Uterus (tissue), 4 donors: Measurements from ENCODE around the gene CFAP73. TPM values are rescaled to one million over a fixed set of nuclear protein-coding genes. Genes with fewer than 3 reads are reported as not detected.

Experiments
- DNase-seq, 2 donors: peaks; one replicate each; pipeline ENCODE4 v3.0.0-alpha.2; 2019 to 2020
- H3K27ac ChIP-seq, 2 donors: fragments of 200-600 bp; sonication (generic); 1 replicate in 1 of 2; 2 replicates in 1 of 2; pipeline ENCODE4 v1.5.1; 2016 to 2018
- H3K27me3 ChIP-seq, 2 donors: fragments of 200-600 bp; sonication (generic); one replicate each; pipeline ENCODE4 v1.5.1; 2018 to 2019; ENCODE audit warnings: control low read depth in 1 of 2
- H3K36me3 ChIP-seq, 2 donors: fragments of 200-600 bp; sonication (generic); one replicate each; pipeline ENCODE4 v1.5.1; 2019; ENCODE audit warnings: control low read depth in 1 of 2
- H3K4me1 ChIP-seq, 2 donors: fragments of 200-600 bp; sonication (generic); one replicate each; pipeline ENCODE4 v1.5.1; 2018 to 2019; ENCODE audit warnings: control low read depth in 1 of 2
- H3K4me3 ChIP-seq, 2 donors: fragments of 200-600 bp; sonication (generic); 1 replicate in 1 of 2; 2 replicates in 1 of 2; pipeline ENCODE4 v1.5.1; 2018 to 2019; ENCODE audit warnings: mild to moderate bottlenecking in 1 of 2
- H3K9me3 ChIP-seq, 2 donors: fragments of 200-600 bp; sonication (generic); one replicate each; pipeline ENCODE4 v1.5.1; 2019; ENCODE audit warnings: control low read depth in 1 of 2
- POLR2A ChIP-seq, 2 donors: fragments of 450-650 bp; IDR thresholded peaks; one replicate each; pipeline ENCODE4 v1.6.1; 2016; ENCODE audit warnings: antibody characterized with exemption in 2 of 2, mild to moderate bottlenecking in 1 of 2, moderate library complexity in 1 of 2
- intact Hi-C: fragments of 100-400 bp; cut with DNase I; formaldehyde crosslinking; loops from one replicate; pipeline ENCODE4 v1.15.1; 2023; ENCODE audit warnings: low total_unique reads
- total RNA-seq, 4 donors: library from RNA; depleted of rRNA in 3 of 4; stranded (reverse); fragments of >200 nt in 3 of 4; gene quantifications; one replicate each; pipeline versions ENCODE4 v1.1.0 to v1.2.4, GENCODE V29; 2014 to 2023
- TF ChIP-seq, protein P1 (sequence below), 4 experiments: fragments of 200-600 bp in 2 of 4; fragments of 450-650 bp in 2 of 4; sonication (generic) in 2 of 4; IDR thresholded peaks; one replicate each; pipeline ENCODE4 v1.5.1; 2016 to 2019; ENCODE audit warnings: antibody characterized with exemption in 4 of 4, mild to moderate bottlenecking in 2 of 4, moderate library complexity in 1 of 4
- donor health status: DM: yes; HTN: yes; CAD: no.

CFAP73 gene
- total RNA-seq, 4 donors from 2014 or later = 0.67 to 2.6 TPM; not detected in 2

DNA sequence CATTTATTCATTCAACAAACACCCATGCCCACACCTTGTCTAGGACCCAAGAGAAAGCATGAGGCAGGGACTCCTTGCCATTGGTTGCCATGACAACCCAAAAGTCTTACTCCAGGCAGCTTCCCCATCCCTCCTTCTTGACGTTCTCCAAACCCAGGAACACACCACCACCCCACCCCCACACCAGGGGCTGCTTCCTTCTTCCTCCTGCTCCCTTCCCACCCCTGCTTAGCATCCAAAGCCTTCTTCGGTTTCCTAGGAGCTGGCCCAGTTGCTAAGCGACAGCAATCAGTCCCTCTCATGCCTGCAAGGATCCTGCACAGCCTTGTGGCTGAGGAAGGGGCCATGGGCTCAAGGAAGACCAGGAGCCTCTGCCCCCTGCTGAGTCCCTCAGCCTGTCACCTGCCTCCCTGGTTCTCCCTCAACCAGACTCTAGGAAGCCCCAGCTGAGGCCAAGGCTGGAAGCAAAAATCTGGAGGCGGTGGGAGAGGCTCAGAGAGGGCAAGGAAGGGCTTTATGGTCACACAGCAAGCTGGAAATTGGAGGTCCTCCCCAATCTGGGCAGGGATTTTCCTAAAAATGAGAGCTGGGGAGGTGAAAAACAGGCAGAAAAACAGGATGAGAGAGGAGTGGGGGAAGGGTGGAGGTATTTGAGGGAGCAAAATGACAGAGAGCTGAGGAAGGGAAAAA, 29.4 kb upstream of the CFAP73 start:
- TF ChIP-seq POLR2A (IDR thresholded peaks at IDR 0.05) = no peak
- TF ChIP-seq, protein P1, sequence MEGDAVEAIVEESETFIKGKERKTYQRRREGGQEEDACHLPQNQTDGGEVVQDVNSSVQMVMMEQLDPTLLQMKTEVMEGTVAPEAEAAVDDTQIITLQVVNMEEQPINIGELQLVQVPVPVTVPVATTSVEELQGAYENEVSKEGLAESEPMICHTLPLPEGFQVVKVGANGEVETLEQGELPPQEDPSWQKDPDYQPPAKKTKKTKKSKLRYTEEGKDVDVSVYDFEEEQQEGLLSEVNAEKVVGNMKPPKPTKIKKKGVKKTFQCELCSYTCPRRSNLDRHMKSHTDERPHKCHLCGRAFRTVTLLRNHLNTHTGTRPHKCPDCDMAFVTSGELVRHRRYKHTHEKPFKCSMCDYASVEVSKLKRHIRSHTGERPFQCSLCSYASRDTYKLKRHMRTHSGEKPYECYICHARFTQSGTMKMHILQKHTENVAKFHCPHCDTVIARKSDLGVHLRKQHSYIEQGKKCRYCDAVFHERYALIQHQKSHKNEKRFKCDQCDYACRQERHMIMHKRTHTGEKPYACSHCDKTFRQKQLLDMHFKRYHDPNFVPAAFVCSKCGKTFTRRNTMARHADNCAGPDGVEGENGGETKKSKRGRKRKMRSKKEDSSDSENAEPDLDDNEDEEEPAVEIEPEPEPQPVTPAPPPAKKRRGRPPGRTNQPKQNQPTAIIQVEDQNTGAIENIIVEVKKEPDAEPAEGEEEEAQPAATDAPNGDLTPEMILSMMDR (IDR thresholded peaks at IDR 0.05) = no peak
- Histone ChIP-seq H3K4me1 (no peaks in the 10 kb centered on the region), H3K27me3 (no peaks in the 10 kb centered on the region), H3K27ac (no peak overlapping the region), H3K36me3 (no peaks in the 10 kb centered on the region), H3K4me3 (no peak overlapping the region), H3K9me3 (no peaks in the 10 kb centered on the region)
- intact Hi-C loops = no loop called here
- DNase-seq = no peak

DNA sequence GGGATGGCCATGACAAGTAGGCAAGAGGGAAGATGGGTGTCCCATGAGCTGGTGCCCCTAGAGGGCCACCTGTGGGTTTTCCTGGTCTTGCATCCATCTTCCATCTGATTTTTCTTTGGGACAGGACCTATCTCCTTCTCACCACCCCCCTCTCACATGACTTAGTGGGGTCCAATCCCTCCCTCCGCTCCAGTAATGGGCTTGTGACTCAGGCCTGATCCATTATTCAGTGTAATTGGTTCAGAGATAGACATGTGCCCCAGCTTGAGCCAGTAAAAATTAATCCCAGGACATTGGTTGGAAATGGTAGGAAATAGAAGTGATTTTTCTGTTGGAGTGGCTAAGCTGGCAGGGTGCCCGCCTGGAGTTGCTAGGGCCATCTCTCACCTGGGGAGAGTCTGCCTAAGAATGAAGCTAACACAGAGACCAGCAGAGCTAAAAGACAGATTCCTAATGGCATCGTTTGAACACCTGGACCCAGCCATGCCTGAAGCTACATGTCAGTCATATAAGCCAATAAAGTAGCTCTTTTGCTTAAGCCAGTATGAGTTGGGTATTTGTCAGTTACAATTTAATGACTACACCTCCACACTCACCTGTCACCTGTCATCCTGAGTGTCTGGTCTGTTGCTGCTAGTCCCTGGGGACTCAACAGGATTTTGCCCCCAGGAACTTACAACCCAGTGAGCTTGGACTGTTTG, 28.7 kb upstream of the CFAP73 start:
- Histone ChIP-seq H3K27me3 (no peaks in the 10 kb centered on the region), H3K9me3 (no peaks in the 10 kb centered on the region), H3K4me1 (no peaks in the 10 kb centered on the region), H3K4me3 (no peak overlapping the region), H3K36me3 (no peaks in the 10 kb centered on the region), H3K27ac (no peak overlapping the region)
- no peak for DNase-seq
- intact Hi-C loops = no loop called here
- TF ChIP-seq POLR2A (IDR thresholded peaks at IDR 0.05) = no peak
- TF ChIP-seq, protein P1 (IDR thresholded peaks at IDR 0.05) = no peak

DNA sequence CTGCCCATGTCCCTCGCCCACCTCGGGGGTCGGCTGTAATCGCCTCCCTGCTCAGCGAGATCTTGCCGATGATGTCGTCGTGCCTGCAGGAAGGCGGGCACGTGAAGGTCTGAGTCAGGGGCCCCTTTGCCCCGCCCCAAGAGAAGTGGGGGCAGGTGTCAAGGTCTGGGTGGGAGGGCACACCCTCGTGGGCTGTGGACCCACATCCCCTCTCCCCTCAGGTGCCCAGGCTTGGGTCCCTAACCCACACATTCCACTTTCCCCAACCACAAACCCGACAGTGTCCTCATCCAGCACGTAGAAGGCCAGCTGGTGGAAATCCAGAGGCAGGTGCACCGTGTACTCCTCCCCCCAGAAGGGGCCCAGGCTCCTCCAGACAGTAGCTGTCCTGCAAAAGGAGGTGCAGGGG, 21.7 kb upstream of the CFAP73 start:
- no peaks in the 10 kb centered on the region for H3K9me3 ChIP-seq
- no peak for DNase-seq
- intact Hi-C loops = no loop called here
- TF ChIP-seq, protein P1 (IDR thresholded peaks at IDR 0.05) = no peak
- TF ChIP-seq POLR2A (IDR thresholded peaks at IDR 0.05) = no peak
- no peaks in the 10 kb centered on the region for H3K27me3 ChIP-seq
- no peaks in the 10 kb centered on the region for H3K36me3 ChIP-seq
- H3K4me3 ChIP-seq = no peak overlapping the region
- no peaks in the 10 kb centered on the region for H3K4me1 ChIP-seq
- no peak overlapping the region for H3K27ac ChIP-seq

DNA sequence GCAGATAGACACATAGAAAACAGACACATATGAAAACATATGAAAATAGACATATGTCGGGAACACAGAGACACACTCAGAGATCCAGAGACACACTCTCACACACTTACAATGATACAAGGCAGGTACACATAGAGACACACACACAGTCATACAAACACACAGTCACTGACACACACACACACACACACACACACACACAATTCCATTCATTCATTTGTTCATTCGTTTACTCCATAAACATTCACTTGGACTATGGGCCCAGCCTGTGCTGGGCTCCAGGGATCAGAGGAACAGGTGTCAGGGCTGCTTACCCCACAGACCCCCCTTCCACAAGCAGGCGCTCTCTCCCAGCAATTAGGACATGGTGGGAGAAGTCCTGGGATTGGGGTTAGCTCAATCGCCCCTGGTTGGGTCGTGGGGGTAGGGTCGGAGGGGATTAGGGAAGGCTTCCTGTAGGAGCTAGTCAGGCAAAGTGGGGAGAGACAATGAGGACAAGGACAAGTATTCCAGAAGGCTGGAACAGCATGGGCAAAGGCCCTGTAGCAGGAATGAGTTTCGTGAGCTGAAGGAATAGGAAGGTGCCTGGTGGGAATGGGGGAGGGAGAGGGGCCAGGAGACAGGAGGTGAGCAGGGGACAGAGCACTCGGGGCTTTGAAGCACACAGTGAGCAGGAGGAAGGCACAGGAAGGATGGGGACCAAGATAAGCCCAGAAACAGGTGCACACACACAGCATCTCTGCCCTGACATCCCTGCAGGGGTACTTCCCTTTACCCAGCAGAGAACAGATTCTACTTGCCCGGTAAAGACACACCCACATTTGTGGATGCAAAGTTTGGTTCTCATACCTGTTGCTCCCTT, 20.5 kb upstream of the CFAP73 start:
- Histone ChIP-seq H3K4me1 (no peaks in the 10 kb centered on the region), H3K4me3 (no peak overlapping the region), H3K27me3 (no peaks in the 10 kb centered on the region), H3K36me3 (no peaks in the 10 kb centered on the region), H3K27ac (no peak overlapping the region), H3K9me3 (no peaks in the 10 kb centered on the region)
- no peak for DNase-seq
- TF ChIP-seq, protein P1 (IDR thresholded peaks at IDR 0.05) = no peak
- TF ChIP-seq POLR2A (IDR thresholded peaks at IDR 0.05) = no peak
- intact Hi-C loops = no loop called here
